ENCODE measurements around the gene SUN1.

SUN1 gene

DNA sequence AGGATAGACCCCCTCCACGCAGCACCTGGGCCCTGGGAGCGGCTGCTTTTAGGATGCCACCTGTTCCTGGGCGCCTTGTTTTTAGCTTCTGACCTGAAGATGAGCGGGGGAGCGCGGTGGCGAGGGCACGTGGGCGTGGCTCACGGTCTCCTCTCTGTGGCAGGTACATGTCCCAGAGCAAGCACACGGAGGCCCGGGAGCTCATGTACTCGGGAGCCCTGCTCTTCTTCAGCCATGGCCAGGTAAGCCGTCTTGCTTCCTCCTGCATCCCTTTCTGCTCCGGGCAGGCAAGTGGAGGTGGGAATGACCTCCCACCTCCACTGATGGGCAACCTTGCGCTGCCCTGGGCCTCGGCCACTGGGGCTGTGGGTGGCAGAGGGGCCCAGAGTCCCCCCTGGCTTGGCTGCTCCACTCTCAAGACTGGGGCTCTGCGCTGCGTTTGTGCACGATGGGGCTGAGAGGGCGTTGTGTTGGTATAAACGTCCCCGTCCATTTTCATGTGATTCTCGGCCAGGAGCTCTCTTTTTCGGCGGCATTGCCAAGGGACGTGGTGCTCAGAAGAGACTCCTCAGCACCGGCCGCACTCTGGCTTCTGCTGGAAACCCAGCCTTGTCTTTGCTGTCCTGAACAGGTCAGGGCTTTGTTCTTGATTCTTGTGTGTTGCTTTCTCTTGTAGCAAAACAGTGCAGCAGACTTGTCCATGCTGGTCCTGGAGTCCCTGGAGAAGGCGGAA, 53.8 kb downstream of the SUN1 start:
- H3K4me2 ChIP-seq (ENCODE audit: low read length) = no peak overlapping the region
- no peak overlapping the region for H3K4me3 ChIP-seq (ENCODE audit: low read length)
- H3K79me2 ChIP-seq (ENCODE audit: low read length) = peaks cover 53% of the 10 kb centered on the region
- peaks cover 9% of the 10 kb centered on the region for H4K20me1 ChIP-seq (ENCODE audit: insufficient read depth, low read length)
- TF ChIP-seq, protein P1, sequence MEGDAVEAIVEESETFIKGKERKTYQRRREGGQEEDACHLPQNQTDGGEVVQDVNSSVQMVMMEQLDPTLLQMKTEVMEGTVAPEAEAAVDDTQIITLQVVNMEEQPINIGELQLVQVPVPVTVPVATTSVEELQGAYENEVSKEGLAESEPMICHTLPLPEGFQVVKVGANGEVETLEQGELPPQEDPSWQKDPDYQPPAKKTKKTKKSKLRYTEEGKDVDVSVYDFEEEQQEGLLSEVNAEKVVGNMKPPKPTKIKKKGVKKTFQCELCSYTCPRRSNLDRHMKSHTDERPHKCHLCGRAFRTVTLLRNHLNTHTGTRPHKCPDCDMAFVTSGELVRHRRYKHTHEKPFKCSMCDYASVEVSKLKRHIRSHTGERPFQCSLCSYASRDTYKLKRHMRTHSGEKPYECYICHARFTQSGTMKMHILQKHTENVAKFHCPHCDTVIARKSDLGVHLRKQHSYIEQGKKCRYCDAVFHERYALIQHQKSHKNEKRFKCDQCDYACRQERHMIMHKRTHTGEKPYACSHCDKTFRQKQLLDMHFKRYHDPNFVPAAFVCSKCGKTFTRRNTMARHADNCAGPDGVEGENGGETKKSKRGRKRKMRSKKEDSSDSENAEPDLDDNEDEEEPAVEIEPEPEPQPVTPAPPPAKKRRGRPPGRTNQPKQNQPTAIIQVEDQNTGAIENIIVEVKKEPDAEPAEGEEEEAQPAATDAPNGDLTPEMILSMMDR (IDR thresholded peaks at IDR 0.05; ENCODE audit: low read depth, low read length) = no peak
- no peak for TF ChIP-seq EZH2phosphoT487 (IDR thresholded peaks at IDR 0.05; ENCODE audit: low read depth)
- no peak overlapping the region for H2AFZ ChIP-seq (ENCODE audit: low read depth, low read length)
- H3K27ac ChIP-seq (ENCODE audit: low read length) = no peak overlapping the region
- H3K9me3 ChIP-seq (ENCODE audit: insufficient read depth, low read length) = no peaks in the 10 kb centered on the region
- H3K9ac ChIP-seq (ENCODE audit: low read length) = no peak overlapping the region
- peaks cover 14% of the 10 kb centered on the region for H3K36me3 ChIP-seq (replicated peaks; ENCODE audit: low read depth, low read length)
- H3K27me3 ChIP-seq (ENCODE audit: low read depth, low read length) = no peaks in the 10 kb centered on the region
- H3K4me1 ChIP-seq (ENCODE audit: low read length) = no peaks in the 10 kb centered on the region

DNA sequence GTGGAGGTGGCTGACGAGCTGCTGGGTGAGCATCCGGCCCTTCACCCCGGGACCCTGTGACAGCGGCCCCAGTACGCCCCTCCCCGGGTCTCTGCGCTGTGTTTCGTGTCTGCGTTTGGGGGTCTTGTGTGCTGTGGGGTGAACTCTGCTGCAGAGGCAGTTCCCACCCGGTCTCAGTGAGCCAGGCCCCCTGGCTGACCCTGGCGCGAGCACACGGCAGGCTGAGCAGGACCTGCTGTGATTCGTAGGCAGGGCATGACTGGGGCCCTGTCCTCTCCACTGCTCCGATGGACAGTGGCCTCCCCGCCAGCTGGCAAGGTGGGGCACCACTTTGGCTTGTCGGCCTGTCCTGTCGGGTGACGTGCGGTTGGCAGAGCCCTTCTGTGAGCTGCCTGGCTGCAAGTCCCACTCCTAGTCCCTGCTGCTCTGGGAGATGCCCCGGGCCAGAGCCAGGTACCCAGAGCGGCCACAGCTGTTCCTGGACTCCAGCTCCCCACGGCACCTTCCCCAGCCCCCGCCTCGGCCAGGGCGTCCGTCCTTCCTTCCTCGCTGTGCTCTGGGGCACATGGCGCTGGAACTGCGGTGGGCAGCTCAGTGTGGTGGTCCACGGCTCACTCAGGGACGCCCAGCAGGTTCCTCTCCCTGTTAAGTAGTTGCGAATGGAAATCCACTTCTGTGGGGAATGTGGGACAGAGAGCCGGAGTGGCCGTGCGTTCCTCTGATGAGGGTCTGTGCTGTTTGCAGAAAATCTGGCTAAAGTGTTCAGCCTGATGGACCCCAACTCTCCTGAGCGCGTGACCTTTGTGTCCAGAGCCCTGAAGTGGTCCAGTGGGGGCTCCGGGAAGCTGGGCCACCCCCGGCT, 54.6 kb downstream of the SUN1 start:
- Histone ChIP-seq H3K27me3 (ENCODE audit: low read depth, low read length) (no peaks in the 10 kb centered on the region), H3K36me3 (replicated peaks; ENCODE audit: low read depth, low read length) (peaks cover 17% of the 10 kb centered on the region), H3K4me1 (ENCODE audit: low read length) (no peaks in the 10 kb centered on the region), H2AFZ (ENCODE audit: low read depth, low read length) (no peak overlapping the region), H3K4me3 (ENCODE audit: low read length) (no peak overlapping the region), H3K4me2 (ENCODE audit: low read length) (no peak overlapping the region), H4K20me1 (ENCODE audit: insufficient read depth, low read length) (peaks cover 9% of the 10 kb centered on the region), H3K79me2 (ENCODE audit: low read length) (peaks cover 45% of the 10 kb centered on the region), H3K9me3 (ENCODE audit: insufficient read depth, low read length) (no peaks in the 10 kb centered on the region), H3K9ac (ENCODE audit: low read length) (no peak overlapping the region), H3K27ac (ENCODE audit: low read length) (no peak overlapping the region)
- no peak for TF ChIP-seq EZH2phosphoT487 (IDR thresholded peaks at IDR 0.05; ENCODE audit: low read depth)
- TF ChIP-seq, protein P1 (IDR thresholded peaks at IDR 0.05; ENCODE audit: low read depth, low read length) = no peak

DNA sequence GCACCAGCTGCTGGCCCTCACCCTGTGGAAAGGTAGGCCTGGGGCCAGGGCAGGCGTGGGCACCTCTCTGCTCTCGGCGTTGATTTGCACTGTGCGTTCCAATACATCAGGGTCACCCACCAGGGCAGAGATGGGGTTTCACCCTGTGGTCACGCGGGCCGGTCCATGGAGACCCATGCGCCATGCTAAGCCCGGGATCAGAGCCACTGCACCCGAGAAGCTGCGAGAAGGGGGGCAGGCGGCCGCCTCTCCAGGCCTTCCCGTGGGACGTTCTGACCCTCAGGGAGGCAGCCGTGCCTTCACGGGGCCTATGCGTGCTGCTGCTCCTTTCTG, 55.2 kb downstream of the SUN1 start:
- H3K4me1 ChIP-seq (ENCODE audit: low read length) = no peaks in the 10 kb centered on the region
- no peaks in the 10 kb centered on the region for H3K9me3 ChIP-seq (ENCODE audit: insufficient read depth, low read length)
- no peak for TF ChIP-seq EZH2phosphoT487 (IDR thresholded peaks at IDR 0.05; ENCODE audit: low read depth)
- TF ChIP-seq, protein P1 (IDR thresholded peaks at IDR 0.05; ENCODE audit: low read depth, low read length) = no peak
- no peak overlapping the region for H3K4me2 ChIP-seq (ENCODE audit: low read length)
- no peak overlapping the region for H3K27ac ChIP-seq (ENCODE audit: low read length)
- H3K4me3 ChIP-seq (ENCODE audit: low read length) = no peak overlapping the region
- H4K20me1 ChIP-seq (ENCODE audit: insufficient read depth, low read length) = peaks cover 9% of the 10 kb centered on the region
- H3K36me3 ChIP-seq (replicated peaks; ENCODE audit: low read depth, low read length) = peaks cover 22% of the 10 kb centered on the region
- no peak overlapping the region for H3K9ac ChIP-seq (ENCODE audit: low read length)
- no peak overlapping the region for H2AFZ ChIP-seq (ENCODE audit: low read depth, low read length)
- peaks cover 39% of the 10 kb centered on the region for H3K79me2 ChIP-seq (ENCODE audit: low read length)
- no peaks in the 10 kb centered on the region for H3K27me3 ChIP-seq (ENCODE audit: low read depth, low read length)

All from OCI-LY3 (cell line).